GM23248 (cell line): ENCODE measurements around the gene NAGK. TPM values are rescaled to one million over a fixed set of nuclear protein-coding genes. Genes with fewer than 3 reads are reported as not detected.
"Not testable (repeated sequence)": the region's sequence is repeated elsewhere in the genome, so short reads cannot be mapped to it uniquely, and the experiment has no call there.

Experiments used
- DNase-seq: peaks from one replicate; pipeline ENCODE4 v3.0.0-alpha.2; 2015
- H2AFZ ChIP-seq: fragments of 200-600 bp; sonication (generic); 2 replicates; pipeline ENCODE4 v1.6.1; 2016; ENCODE audit warnings: antibody characterized with exemption
- H3F3A ChIP-seq: fragments of 200-600 bp; sonication (generic); 2 replicates; pipeline ENCODE4 v1.6.1; 2016; ENCODE audit warnings: mild to moderate bottlenecking, antibody characterized with exemption, mixed run types; ENCODE audit not compliant: insufficient read depth
- H3K27ac ChIP-seq: fragments of 200-600 bp; sonication (generic); 2 replicates; pipeline ENCODE4 v1.5.1; 2016; ENCODE audit warnings: mild to moderate bottlenecking
- H3K27me3 ChIP-seq: fragments of 200-600 bp; sonication (generic); replicated peaks from 2 replicates; pipeline ENCODE4 v1.6.1; 2016; ENCODE audit warnings: mild to moderate bottlenecking; ENCODE audit not compliant: insufficient read depth
- H3K36me3 ChIP-seq: fragments of 200-600 bp; sonication (generic); 2 replicates; pipeline ENCODE4 v1.6.1; 2016; ENCODE audit warnings: low read depth, mild to moderate bottlenecking
- H3K4me1 ChIP-seq: fragments of 200-600 bp; sonication (generic); 2 replicates; pipeline ENCODE4 v1.6.1; 2016; ENCODE audit warnings: mild to moderate bottlenecking; ENCODE audit not compliant: insufficient read depth
- H3K4me2 ChIP-seq: fragments of 200-600 bp; sonication (generic); one replicate; pipeline ENCODE4 v1.6.1; 2016; ENCODE audit warnings: mild to moderate bottlenecking; ENCODE audit not compliant: unreplicated experiment
- H3K4me3 ChIP-seq: fragments of 200-600 bp; sonication (generic); 2 replicates; pipeline ENCODE4 v1.5.1; 2016; ENCODE audit warnings: mild to moderate bottlenecking
- H3K79me2 ChIP-seq: fragments of 200-600 bp; sonication (generic); 2 replicates; pipeline ENCODE4 v1.6.1; 2016; ENCODE audit warnings: mild to moderate bottlenecking; ENCODE audit not compliant: insufficient read depth
- H3K9ac ChIP-seq: fragments of 200-600 bp; sonication (generic); 2 replicates; pipeline ENCODE4 v1.6.1; 2016; ENCODE audit warnings: mild to moderate bottlenecking
- H3K9me2 ChIP-seq: fragments of 200-600 bp; sonication (generic); 2 replicates; pipeline ENCODE4 v1.6.1; 2016; ENCODE audit warnings: mixed run types, mild to moderate bottlenecking, moderate library complexity; ENCODE audit not compliant: insufficient read depth
- H3K9me3 ChIP-seq: fragments of 200-600 bp; sonication (generic); one replicate; pipeline ENCODE4 v1.6.1; 2017; ENCODE audit warnings: low read depth
- H4K20me1 ChIP-seq: fragments of 200-600 bp; sonication (generic); 2 replicates; pipeline ENCODE4 v1.6.0; 2016; ENCODE audit not compliant: insufficient read depth
- EZH2 ChIP-seq: fragments of 200-600 bp; sonication (generic); IDR thresholded peaks from 2 replicates; pipeline ENCODE4 v1.6.1; 2018; ENCODE audit warnings: antibody characterized with exemption, mild to moderate bottlenecking; ENCODE audit not compliant: insufficient read depth, poor library complexity, severe bottlenecking
- EZH2phosphoT487 ChIP-seq: fragments of 200-600 bp; sonication (generic); IDR thresholded peaks from 2 replicates; pipeline ENCODE4 v1.6.1; 2018; ENCODE audit warnings: antibody characterized with exemption, moderate library complexity, mild to moderate bottlenecking, low read depth; ENCODE audit not compliant: insufficient read depth
- WGBS, 2 experiments: methylation state at CpG; one replicate each; pipeline ENCODE4 v1.1.6; 2015 to 2017; ENCODE audit warnings: low lambda C conversion rate in 2 of 2, low coverage in 1 of 2; ENCODE audit errors: missing lambda C conversion rate in 2 of 2; 5-methylcytosine and 5-hydroxymethylcytosine counted together
- in situ Hi-C: fragments of 300-500 bp; cut with MboI; formaldehyde crosslinking; loops from 2 replicates; pipeline ENCODE4 v1.15.0; 2020
- polyA plus RNA-seq: library from polyadenylated mRNA; unstranded; fragments of >200 nt; fragmentation: Nextera tagmentation; extraction: Ambion mirVana; gene quantifications from 2 replicates; pipeline ENCODE4 v1.2.1, GENCODE V29; 2016
- total RNA-seq: library from RNA; depleted of rRNA; stranded (reverse); fragments of >200 nt; shearing (Covaris generic); gene quantifications from 2 replicates; pipeline ENCODE4 v1.2.3, GENCODE V29; 2014

NAGK gene
- total and polyA plus RNA-seq, 2 experiments from 2014 or later = 86.4 to 136 TPM

DNA sequence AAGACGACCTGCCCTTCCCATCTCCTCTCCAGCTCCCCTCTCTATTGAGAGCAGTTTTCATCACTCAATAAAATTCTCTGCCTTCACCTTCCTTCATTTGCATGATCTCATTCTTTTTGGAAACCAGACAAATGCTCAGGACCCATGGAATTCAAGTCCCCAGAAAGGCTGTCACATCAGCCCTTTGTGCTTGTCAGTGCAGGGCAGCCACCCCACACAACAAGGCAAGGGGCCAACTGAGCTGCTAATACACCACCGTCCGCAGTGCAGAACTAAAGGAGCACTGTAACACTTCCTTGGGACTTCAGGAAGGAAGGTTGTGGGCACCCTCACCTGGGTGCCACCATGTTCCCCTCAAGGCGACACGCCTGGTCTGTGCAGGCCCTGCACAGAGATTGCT, 35.4 kb downstream of the NAGK start:
- no peak overlapping the region for H3K9ac ChIP-seq
- DNase-seq = no peak
- H3K79me2 ChIP-seq = no peaks in the 10 kb centered on the region
- no peak overlapping the region for H3K27ac ChIP-seq
- no peaks in the 10 kb centered on the region for H3K9me3 ChIP-seq
- in situ Hi-C loops = no loop called here
- no peak overlapping the region for H2AFZ ChIP-seq
- H3K4me2 ChIP-seq = no peak overlapping the region
- no peaks in the 10 kb centered on the region for H3K27me3 ChIP-seq
- no peak overlapping the region for H3K4me3 ChIP-seq
- TF ChIP-seq EZH2 (no peak), EZH2phosphoT487 (no peak)
- WGBS, 2 experiments = 71 to 77% methylated on average over 5 of the region's 5 CpGs
- H3K36me3 ChIP-seq = 0 out of 2 replicates have a peak, but pooled peaks cover 5% of the 10 kb centered on the region
- H3F3A ChIP-seq = peaks cover 19% of the 10 kb centered on the region
- H4K20me1 ChIP-seq = no peaks in the 10 kb centered on the region
- peaks cover 6% of the 10 kb centered on the region for H3K4me1 ChIP-seq
- H3K9me2 ChIP-seq = no peaks in the 10 kb centered on the region

DNA sequence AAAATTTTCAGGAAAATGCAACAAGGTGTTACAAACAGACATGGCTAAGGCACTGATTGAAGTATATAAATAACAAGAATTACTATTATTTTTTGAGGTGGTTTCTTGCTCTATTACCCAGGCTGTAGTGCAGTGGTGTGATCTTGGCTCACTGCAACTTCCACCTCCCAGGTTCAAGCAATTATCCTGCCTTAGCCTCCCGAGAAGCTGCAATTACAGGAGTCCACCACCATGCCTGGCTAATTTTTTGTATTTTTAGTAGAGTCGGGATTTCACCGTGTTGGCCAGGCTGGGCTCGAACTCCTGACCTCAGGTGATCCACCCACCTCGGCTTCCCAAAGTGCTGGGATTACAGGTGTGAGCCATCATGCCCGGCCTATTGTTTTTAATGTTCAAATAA, 38.0 kb downstream of the NAGK start:
- in situ Hi-C loops = not testable (repeated sequence)
- 68 to 73% methylated on average over 6 of the region's 6 CpGs for WGBS, 2 experiments

DNA sequence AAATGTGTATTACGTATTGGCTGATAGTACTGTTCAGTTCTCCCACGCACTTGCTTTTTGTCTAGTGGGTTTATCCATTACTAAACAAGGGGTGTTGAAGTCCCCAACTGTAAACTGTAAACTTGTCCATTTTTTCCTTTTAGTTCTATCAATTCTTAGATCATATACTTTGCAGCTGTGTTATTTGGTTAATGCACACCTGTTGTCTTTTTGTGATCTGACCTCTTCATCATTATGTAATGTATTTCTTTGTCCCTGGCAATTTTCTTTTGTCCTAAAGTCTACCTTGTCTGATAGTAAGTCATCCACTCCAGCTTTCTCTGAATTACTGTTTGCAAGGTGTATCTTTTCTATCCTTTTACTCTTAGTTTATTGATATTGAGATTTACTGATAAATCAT, 39.6 kb downstream of the NAGK start:
- Histone ChIP-seq H3K9me2 (no peaks in the 10 kb centered on the region), H3K9ac (no peak overlapping the region), H3F3A (peaks cover 10% of the 10 kb centered on the region), H3K79me2 (no peaks in the 10 kb centered on the region), H2AFZ (no peak overlapping the region), H3K27me3 (no peaks in the 10 kb centered on the region), H3K36me3 (peaks cover 14% of the 10 kb centered on the region), H3K4me2 (no peak overlapping the region), H3K27ac (no peak overlapping the region), H3K4me1 (no peaks in the 10 kb centered on the region), H3K9me3 (no peaks in the 10 kb centered on the region), H4K20me1 (no peaks in the 10 kb centered on the region), H3K4me3 (no peak overlapping the region)
- DNase-seq = no peak
- in situ Hi-C loops = no loop called here
- TF ChIP-seq EZH2phosphoT487 (no peak), EZH2 (no peak)
- 76 to 81% methylated on average over 2 of the region's 2 CpGs for WGBS, 2 experiments

More for the DNA sequence above, 38.0 kb downstream of the NAGK start:
- H3K36me3 ChIP-seq = peaks cover 11% of the 10 kb centered on the region
- H2AFZ ChIP-seq, H3K4me1 ChIP-seq, H3K9me3 ChIP-seq, H3K27ac ChIP-seq, DNase-seq, H4K20me1 ChIP-seq, H3K4me3 ChIP-seq, H3K79me2 ChIP-seq, H3K9ac ChIP-seq, H3K9me2 ChIP-seq, H3K4me2 ChIP-seq, H3K27me3 ChIP-seq: not testable (repeated sequence)
- peaks cover 15% of the 10 kb centered on the region for H3F3A ChIP-seq

DNA sequence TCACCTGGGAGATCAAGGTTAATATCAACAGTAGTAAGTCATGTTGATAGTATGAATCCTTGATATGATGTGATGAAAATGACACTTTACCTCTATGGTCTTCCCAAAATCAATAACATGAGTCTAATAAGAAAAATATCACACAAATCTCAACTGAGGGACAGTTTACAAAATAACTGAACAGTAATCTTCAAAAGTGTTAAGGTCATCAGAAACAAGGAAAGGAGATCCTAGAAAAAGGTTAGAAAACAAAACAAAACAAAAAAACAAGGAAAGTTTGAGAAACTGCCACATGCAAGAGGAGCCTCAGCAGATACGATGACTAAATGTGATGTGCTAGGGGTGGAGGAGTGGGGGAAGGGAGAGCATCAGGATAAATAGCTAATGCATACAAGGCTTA, 45.4 kb downstream of the NAGK start:
- 96 to 100% methylated on average over 1 of the region's 1 CpG for WGBS, 2 experiments
- H3K4me3 ChIP-seq = no peak overlapping the region
- no peak overlapping the region for H2AFZ ChIP-seq
- H4K20me1 ChIP-seq = no peaks in the 10 kb centered on the region; the same call in 1 of the 2 replicates
- no peak for DNase-seq
- no peaks in the 10 kb centered on the region; the same call in none of the 2 replicates for H3K79me2 ChIP-seq
- H3F3A ChIP-seq = peaks cover 1% of the 10 kb centered on the region; the same call in 1 of the 2 replicates
- in situ Hi-C loops = no loop called here
- no peak for TF ChIP-seq EZH2phosphoT487
- TF ChIP-seq EZH2 = no peak
- H3K27ac ChIP-seq = no peak overlapping the region
- H3K36me3 ChIP-seq = peaks cover 27% of the 10 kb centered on the region
- H3K4me1 ChIP-seq = no peaks in the 10 kb centered on the region
- H3K27me3 ChIP-seq = no peaks in the 10 kb centered on the region
- H3K9me3 ChIP-seq = no peaks in the 10 kb centered on the region
- no peaks in the 10 kb centered on the region for H3K9me2 ChIP-seq
- H3K9ac ChIP-seq = no peak overlapping the region
- H3K4me2 ChIP-seq = no peak overlapping the region

DNA sequence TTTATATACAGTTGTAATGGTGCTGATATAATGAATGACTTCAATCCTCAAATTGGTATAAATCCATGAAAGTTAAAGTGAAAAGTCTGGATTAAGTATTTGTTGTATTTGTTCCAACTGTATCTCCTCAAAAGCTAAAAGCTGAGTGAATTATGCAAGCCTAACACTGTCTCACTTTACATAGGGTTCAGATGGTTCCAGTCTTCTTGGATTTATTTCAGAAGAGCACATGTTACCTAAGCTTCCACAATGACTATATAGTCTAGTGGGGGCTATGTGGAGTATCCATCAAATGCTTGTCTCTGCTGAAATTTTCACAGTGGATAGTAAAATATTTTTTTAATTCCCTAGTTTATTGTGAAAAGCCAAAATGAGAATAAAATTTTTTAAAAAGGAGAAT, 48.6 kb downstream of the NAGK start:
- no peak overlapping the region for H3K9ac ChIP-seq
- H3F3A ChIP-seq = no peaks in the 10 kb centered on the region
- H3K79me2 ChIP-seq = peaks cover 9% of the 10 kb centered on the region
- in situ Hi-C loops = no loop called here
- H3K36me3 ChIP-seq = peaks cover 27% of the 10 kb centered on the region
- no peak overlapping the region for H3K4me3 ChIP-seq
- no peak for TF ChIP-seq EZH2phosphoT487
- no peak for TF ChIP-seq EZH2
- no peaks in the 10 kb centered on the region for H3K9me2 ChIP-seq
- H3K4me1 ChIP-seq = no peaks in the 10 kb centered on the region
- H2AFZ ChIP-seq = no peak overlapping the region
- H3K27ac ChIP-seq = no peak overlapping the region
- H4K20me1 ChIP-seq = no peaks in the 10 kb centered on the region; the same call in 1 of the 2 replicates
- H3K27me3 ChIP-seq = no peaks in the 10 kb centered on the region
- no peaks in the 10 kb centered on the region for H3K9me3 ChIP-seq
- H3K4me2 ChIP-seq = no peak overlapping the region
- DNase-seq = no peak
